ENCODE results near the gene KRTAP4-5. TPM values are rescaled to one million over a fixed set of nuclear protein-coding genes. Genes with fewer than 3 reads are reported as not detected.

KRTAP4-5 gene
- total RNA-seq, 1 donor from 2014 or later, result not detected

- Histone ChIP-seq H3K27me3 (ENCODE audit: control insufficient read depth, insufficient read depth, low read length) (no peaks in the 10 kb centered on the region), H3K4me3 (ENCODE audit: low read depth, low read length) (no peak within 1 kb of the TSS), H3K36me3 (ENCODE audit: control insufficient read depth, insufficient read depth, low read length) (no peaks in the 10 kb centered on the region)
- FAIRE-seq (no peak), DNase-seq (ENCODE audit: low read depth) (no peak)
- no peak for TF ChIP-seq CTCF (IDR thresholded peaks at IDR 0.05; ENCODE audit: insufficient read depth, low read length, severe bottlenecking)
Measured at GRCh38 chr17:41184480-41184961, 34.9 kb upstream of the KRTAP4-5 start, which contains the start of gene KRTAP4-1. KRTAP4-1 (minus strand) TSS chr17:41184911; CDS start chr17:41184854, 57 bp downstream.

- TF ChIP-seq CTCF (IDR thresholded peaks at IDR 0.05; ENCODE audit: insufficient read depth, low read length, severe bottlenecking), result no peak
- H3K4me3 ChIP-seq (ENCODE audit: low read depth, low read length), result no peak overlapping the region
- DNase-seq (ENCODE audit: low read depth) (peak; percentile 21), FAIRE-seq (no peak)
- no peaks in the 10 kb centered on the region for H3K27me3 ChIP-seq (ENCODE audit: control insufficient read depth, insufficient read depth, low read length)
- H3K36me3 ChIP-seq (ENCODE audit: control insufficient read depth, insufficient read depth, low read length), result no peaks in the 10 kb centered on the region
Measured at GRCh38 chr17:41178843-41179616, 29.4 kb upstream of the KRTAP4-5 start.

GRCh38 chr17:41178341-41178740 lies 28.7 kb upstream of the KRTAP4-5 start:
- TF ChIP-seq CTCF (IDR thresholded peaks at IDR 0.05; ENCODE audit: insufficient read depth, low read length, severe bottlenecking), result no peak
- Histone ChIP-seq H3K27me3 (ENCODE audit: control insufficient read depth, insufficient read depth, low read length) (no peaks in the 10 kb centered on the region), H3K4me3 (ENCODE audit: low read depth, low read length) (no peak overlapping the region), H3K36me3 (ENCODE audit: control insufficient read depth, insufficient read depth, low read length) (no peaks in the 10 kb centered on the region)
- DNase-seq (ENCODE audit: low read depth) (peak; percentile 83), FAIRE-seq (peak; percentile 81)

GRCh38 chr17:41177727-41178271 lies 28.2 kb upstream of the KRTAP4-5 start, which contains the start of gene KRTAP4-2:
KRTAP4-2 (minus strand) TSS chr17:41178221; CDS start chr17:41178164, 57 bp downstream.
- Histone ChIP-seq H3K27me3 (ENCODE audit: control insufficient read depth, insufficient read depth, low read length) (no peaks in the 10 kb centered on the region), H3K4me3 (ENCODE audit: low read depth, low read length) (no peak within 1 kb of the TSS), H3K36me3 (ENCODE audit: control insufficient read depth, insufficient read depth, low read length) (no peaks in the 10 kb centered on the region)
- TF ChIP-seq CTCF (IDR thresholded peaks at IDR 0.05; ENCODE audit: insufficient read depth, low read length, severe bottlenecking), result no peak
- FAIRE-seq (no peak), DNase-seq (ENCODE audit: low read depth) (no peak)

GRCh38 chr17:41176744-41177387 lies 27.2 kb upstream of the KRTAP4-5 start:
- no peak overlapping the region for H3K4me3 ChIP-seq (ENCODE audit: low read depth, low read length)
- H3K27me3 ChIP-seq (ENCODE audit: control insufficient read depth, insufficient read depth, low read length), result no peaks in the 10 kb centered on the region
- TF ChIP-seq CTCF (IDR thresholded peaks at IDR 0.05; ENCODE audit: insufficient read depth, low read length, severe bottlenecking), result no peak
- DNase-seq (ENCODE audit: low read depth) (no peak), FAIRE-seq (no peak)
- H3K36me3 ChIP-seq (ENCODE audit: control insufficient read depth, insufficient read depth, low read length), result no peaks in the 10 kb centered on the region

Measured in bronchial epithelial cell (primary cell).